GM19023 (cell line): ENCODE data around the gene ANKRD40CL.

ENCODE experiments used
- ATAC-seq: cut with Tn5 transposase; IDR thresholded peaks from one replicate; pipeline ENCODE4 v1.9.1; 2021; ENCODE audit warnings: mild to moderate bottlenecking, moderate library complexity; ENCODE audit not compliant: unreplicated experiment

ANKRD40CL gene

GRCh38 chr17:50719144-50719923 is 48.0 kb downstream of the ANKRD40CL start, which contains the start of gene LUC7L3:
TSS of gene LUC7L3 (plus strand) at chr17:50719603. CDS start at chr17:50719733, 130 bp downstream.
- peak; percentile 94 for ATAC-seq

GRCh38 chr17:50715471-50715870 is 51.8 kb downstream of the ANKRD40CL start:
- no peak for ATAC-seq

GRCh38 chr17:50712641-50713040 is 54.7 kb downstream of the ANKRD40CL start:
- ATAC-seq: no peak
